ENCODE results near the gene GFOD2. TPM values are rescaled to one million over a fixed set of nuclear protein-coding genes. Genes with fewer than 3 reads are reported as not detected.
A peak's percentile ranks its signal among the peaks of the same experiment; 100 is the strongest.

Gene GFOD2
- total RNA-seq (10 to 100 TPM in 4 of 5 donors, 1 to 10 TPM in 1; 8.5 to 23.2 (median 16.7) TPM), total RNA-seq (8.7 to 53.3 (median 27.3) reads per million in 29 experiments)
- 11.6 TPM for total RNA-seq (2013)

- H3K27me3 ChIP-seq (replicated peaks in 1 of 2; ENCODE audit: control insufficient read depth in 2 of 2, extremely low read depth in 1 of 2, insufficient read depth in 2 of 2, low read length in 1 of 2), result no peaks in the 10 kb centered on the region
- peaks cover 12 to 20% of the 10 kb centered on the region in 2 experiments for H3K4me1 ChIP-seq (ENCODE audit: control insufficient read depth in 1 of 2, extremely low read depth in 1 of 2, insufficient read depth in 2 of 2, low read length in 2 of 2)
- H3K4me3 ChIP-seq (ENCODE audit: control insufficient read depth in 1 of 2, extremely low read depth in 1 of 2, low read length in 1 of 2), result peak within 1 kb of the TSS; percentile 93 to 97
- CTCF ChIA-PET, result interaction anchor here (0.5 to 2.0 kb wide), 9 partner anchors 46 to 525 kb away, joined by 3 to 10 read pairs (median 4); partner anchors contain the start of genes PARD6A (in 1 of the 2), RANBP10 (in 1 of the 2) and TSNAXIP1 (in 1 of the 2)
- H3K36me3 ChIP-seq (ENCODE audit: control insufficient read depth in 2 of 2, extremely low read depth in 1 of 2, insufficient read depth in 1 of 2, low read length in 1 of 2), result peaks cover 3% of the 10 kb centered on the region in 2 donors
- ATAC-seq (replicated peaks in 1 of 4), result peak; percentile 92 to 93 (median 92)
- H3K36me3 Mint-ChIP-seq, result peaks cover 6% of the 10 kb centered on the region
- no peaks in the 10 kb centered on the region for H3K27me3 Mint-ChIP-seq
- POLR2A ChIA-PET, result interaction anchor here (0.5 to 1.0 kb wide), 3 partner anchors 87 to 287 kb away, joined by 3 to 7 read pairs (median 4); partner anchors contain the start of genes RANBP10 (in 1 of the 2) and TSNAXIP1 (in 1 of the 2)
- WGBS (ENCODE audit: insufficient coverage), result under 1% methylated on average over 54 of the region's 59 CpGs
- H3K27ac Mint-ChIP-seq, result peak within 1 kb of the TSS; percentile 99 to 100
- peaks cover 34 to 49% (median 35%) of the 10 kb centered on the region in 3 donors for H3K4me1 Mint-ChIP-seq
- H3K9me3 ChIP-seq, result no peaks in the 10 kb centered on the region
- H3K27ac ChIP-seq (ENCODE audit: low read length), result peak within 1 kb of the TSS; percentile 90
- DNase-seq, result peak; percentile 86 to 99 (median 96)
- no peaks in the 10 kb centered on the region for H3K9me3 Mint-ChIP-seq
- peak within 1 kb of the TSS; percentile 95 to 99 (median 96) for H3K4me3 Mint-ChIP-seq
Observed at GRCh38 chr16:67719048-67719777, at the start of gene GFOD2. GFOD2 (minus strand) TSS chr16:67719316; CDS start chr16:67685715, 33,601 bp downstream.

- CTCF ChIA-PET, result no interaction called here
- peaks cover 34% of the 10 kb centered on the region for H3K36me3 Mint-ChIP-seq
- H3K9me3 Mint-ChIP-seq, result no peaks in the 10 kb centered on the region
- Histone ChIP-seq H3K36me3 (ENCODE audit: control insufficient read depth in 2 of 2, extremely low read depth in 1 of 2, insufficient read depth in 1 of 2, low read length in 1 of 2) (peaks cover 13 to 27% of the 10 kb centered on the region in 2 donors), H3K27me3 (replicated peaks in 1 of 2; ENCODE audit: control insufficient read depth in 2 of 2, extremely low read depth in 1 of 2, insufficient read depth in 2 of 2, low read length in 1 of 2) (no peaks in the 10 kb centered on the region), H3K4me3 (ENCODE audit: control insufficient read depth in 1 of 2, extremely low read depth in 1 of 2, low read length in 1 of 2) (no peak overlapping the region), H3K9me3 (no peaks in the 10 kb centered on the region), H3K4me1 (ENCODE audit: control insufficient read depth in 1 of 2, extremely low read depth in 1 of 2, insufficient read depth in 2 of 2, low read length in 2 of 2) (no peaks in the 10 kb centered on the region), H3K27ac (ENCODE audit: low read length) (no peak overlapping the region)
- H3K4me1 Mint-ChIP-seq, result peaks cover 0 to 4% (median 2%) of the 10 kb centered on the region in 3 donors
- POLR2A ChIA-PET, result interaction anchor here in 1 of 2 donors (0.6 kb wide), 2 partner anchors 9 to 1021 kb away, joined by 3 to 4 read pairs; no protein-coding TSS in a partner anchor
- no peak for DNase-seq
- H3K27ac Mint-ChIP-seq, result no peak overlapping the region
- 65% methylated on average over 3 of the region's 7 CpGs for WGBS (ENCODE audit: insufficient coverage)
- no peak for ATAC-seq (replicated peaks in 1 of 4)
- H3K4me3 Mint-ChIP-seq, result no peak overlapping the region
- H3K27me3 Mint-ChIP-seq, result no peaks in the 10 kb centered on the region
Observed at GRCh38 chr16:67767953-67768352, 48.8 kb upstream of the GFOD2 start.

GRCh38 chr16:67766291-67766690, 47.2 kb upstream of the GFOD2 start:
- no peaks in the 10 kb centered on the region for H3K27me3 Mint-ChIP-seq
- peaks cover 3 to 10% (median 8%) of the 10 kb centered on the region in 3 donors for H3K4me1 Mint-ChIP-seq
- no peaks in the 10 kb centered on the region for H3K9me3 ChIP-seq
- H3K27ac ChIP-seq (ENCODE audit: low read length), result no peak overlapping the region
- DNase-seq, result no peak
- H3K36me3 ChIP-seq (ENCODE audit: control insufficient read depth in 2 of 2, extremely low read depth in 1 of 2, insufficient read depth in 1 of 2, low read length in 1 of 2), result peaks cover 4 to 24% of the 10 kb centered on the region in 2 donors
- POLR2A ChIA-PET, result no interaction called here
- no peak for ATAC-seq (replicated peaks in 1 of 4)
- no peak overlapping the region for H3K4me3 ChIP-seq (ENCODE audit: control insufficient read depth in 1 of 2, extremely low read depth in 1 of 2, low read length in 1 of 2)
- H3K9me3 Mint-ChIP-seq, result no peaks in the 10 kb centered on the region
- H3K27me3 ChIP-seq (replicated peaks in 1 of 2; ENCODE audit: control insufficient read depth in 2 of 2, extremely low read depth in 1 of 2, insufficient read depth in 2 of 2, low read length in 1 of 2), result no peaks in the 10 kb centered on the region
- WGBS (ENCODE audit: insufficient coverage), result 100% methylated on average over 2 of the region's 4 CpGs
- CTCF ChIA-PET, result interaction anchor here (0.6 to 0.7 kb wide), 2 partner anchors 388 to 521 kb away, joined by 4 read pairs; no protein-coding TSS in a partner anchor
- H3K36me3 Mint-ChIP-seq, result peaks cover 25% of the 10 kb centered on the region
- no peak overlapping the region for H3K4me3 Mint-ChIP-seq
- no peak overlapping the region for H3K27ac Mint-ChIP-seq
- H3K4me1 ChIP-seq (ENCODE audit: control insufficient read depth in 1 of 2, extremely low read depth in 1 of 2, insufficient read depth in 2 of 2, low read length in 2 of 2), result no peaks in the 10 kb centered on the region

- H3K4me1 Mint-ChIP-seq, result peaks cover 14 to 24% (median 23%) of the 10 kb centered on the region in 3 donors
- CTCF ChIA-PET, result no interaction called here
Observed at GRCh38 chr16:67764158-67764667, 45.1 kb upstream of the GFOD2 start.

GRCh38 chr16:67763066-67763465, 44.0 kb upstream of the GFOD2 start:
- no peaks in the 10 kb centered on the region for H3K9me3 Mint-ChIP-seq
- no peak overlapping the region for H3K4me3 Mint-ChIP-seq
- H3K4me1 Mint-ChIP-seq, result peaks cover 14 to 24% (median 23%) of the 10 kb centered on the region in 3 donors
- H3K27ac Mint-ChIP-seq, result no peak overlapping the region
- peaks cover 25% of the 10 kb centered on the region for H3K36me3 Mint-ChIP-seq
- DNase-seq (no peak), ATAC-seq (replicated peaks in 1 of 4) (no peak)
- Histone ChIP-seq H3K4me3 (ENCODE audit: control insufficient read depth in 1 of 2, extremely low read depth in 1 of 2, low read length in 1 of 2) (no peak overlapping the region), H3K27me3 (replicated peaks in 1 of 2; ENCODE audit: control insufficient read depth in 2 of 2, extremely low read depth in 1 of 2, insufficient read depth in 2 of 2, low read length in 1 of 2) (no peaks in the 10 kb centered on the region), H3K9me3 (no peaks in the 10 kb centered on the region), H3K4me1 (ENCODE audit: control insufficient read depth in 1 of 2, extremely low read depth in 1 of 2, insufficient read depth in 2 of 2, low read length in 2 of 2) (peaks cover 0 to 7% of the 10 kb centered on the region in 2 experiments), H3K36me3 (ENCODE audit: control insufficient read depth in 2 of 2, extremely low read depth in 1 of 2, insufficient read depth in 1 of 2, low read length in 1 of 2) (peaks cover 4 to 19% of the 10 kb centered on the region in 2 donors), H3K27ac (ENCODE audit: low read length) (no peak overlapping the region)
- H3K27me3 Mint-ChIP-seq, result no peaks in the 10 kb centered on the region
- ChIA-PET POLR2A (no interaction called here), CTCF (interaction anchor here in 1 of 2 donors (0.5 kb wide), 1 partner anchor 1574 kb away, joined by 3 read pairs; no protein-coding TSS in a partner anchor)
- WGBS (ENCODE audit: insufficient coverage), result 96% methylated on average over 5 of the region's 5 CpGs

More at GRCh38 chr16:67764158-67764667, 45.1 kb upstream of the GFOD2 start:
- Mint-ChIP-seq H3K27ac (no peak overlapping the region), H3K27me3 (no peaks in the 10 kb centered on the region), H3K4me3 (no peak overlapping the region), H3K9me3 (no peaks in the 10 kb centered on the region), H3K36me3 (peaks cover 22% of the 10 kb centered on the region)
- ATAC-seq (replicated peaks in 1 of 4), result no peak
- Histone ChIP-seq H3K4me1 (ENCODE audit: control insufficient read depth in 1 of 2, extremely low read depth in 1 of 2, insufficient read depth in 2 of 2, low read length in 2 of 2) (peaks cover 0 to 7% of the 10 kb centered on the region in 2 experiments), H3K4me3 (ENCODE audit: control insufficient read depth in 1 of 2, extremely low read depth in 1 of 2, low read length in 1 of 2) (no peak overlapping the region), H3K27ac (ENCODE audit: low read length) (no peak overlapping the region), H3K27me3 (replicated peaks in 1 of 2; ENCODE audit: control insufficient read depth in 2 of 2, extremely low read depth in 1 of 2, insufficient read depth in 2 of 2, low read length in 1 of 2) (no peaks in the 10 kb centered on the region), H3K9me3 (no peaks in the 10 kb centered on the region), H3K36me3 (ENCODE audit: control insufficient read depth in 2 of 2, extremely low read depth in 1 of 2, insufficient read depth in 1 of 2, low read length in 1 of 2) (peaks cover 4 to 19% of the 10 kb centered on the region in 2 donors)
- POLR2A ChIA-PET, result no interaction called here
- 86% methylated on average over 1 of the region's 7 CpGs for WGBS (ENCODE audit: insufficient coverage)
- no peak for DNase-seq

- no peaks in the 10 kb centered on the region for H3K27me3 Mint-ChIP-seq
- peaks cover 29% of the 10 kb centered on the region for H3K36me3 Mint-ChIP-seq
- H3K27ac Mint-ChIP-seq, result no peak overlapping the region
- H3K27me3 ChIP-seq (replicated peaks in 1 of 2; ENCODE audit: control insufficient read depth in 2 of 2, extremely low read depth in 1 of 2, insufficient read depth in 2 of 2, low read length in 1 of 2), result no peaks in the 10 kb centered on the region
- no peaks in the 10 kb centered on the region for H3K9me3 ChIP-seq
- no peak overlapping the region for H3K4me3 ChIP-seq (ENCODE audit: control insufficient read depth in 1 of 2, extremely low read depth in 1 of 2, low read length in 1 of 2)
- CTCF ChIA-PET, result interaction anchor here in 1 of 2 donors (0.5 kb wide), 1 partner anchor 1353 kb away, joined by 6 read pairs; no protein-coding TSS in a partner anchor
- H3K36me3 ChIP-seq (ENCODE audit: control insufficient read depth in 2 of 2, extremely low read depth in 1 of 2, insufficient read depth in 1 of 2, low read length in 1 of 2), result peaks cover 4 to 21% of the 10 kb centered on the region in 2 donors
- no peak for ATAC-seq (replicated peaks in 1 of 4)
- H3K4me3 Mint-ChIP-seq, result no peak overlapping the region
- no CpG with 5 or more reads among the region's 2 CpGs for WGBS (ENCODE audit: insufficient coverage)
- H3K4me1 Mint-ChIP-seq, result peaks cover 14 to 24% (median 23%) of the 10 kb centered on the region in 3 donors
- no peak for DNase-seq
- H3K4me1 ChIP-seq (ENCODE audit: control insufficient read depth in 1 of 2, extremely low read depth in 1 of 2, insufficient read depth in 2 of 2, low read length in 2 of 2), result peaks cover 0 to 7% of the 10 kb centered on the region in 2 experiments
- POLR2A ChIA-PET, result no interaction called here
- H3K27ac ChIP-seq (ENCODE audit: low read length), result no peak overlapping the region
- no peaks in the 10 kb centered on the region for H3K9me3 Mint-ChIP-seq
Observed at GRCh38 chr16:67762385-67762784, 43.3 kb upstream of the GFOD2 start.
